OCI-LY1 (cell line): Measurements from ENCODE around the gene IGFBP2.

ENCODE experiments used
- H2AFZ ChIP-seq: fragments of 200-600 bp; sonication (generic), shearing (Covaris generic); 2 replicates; pipeline ENCODE4 v1.6.0; 2014; ENCODE audit warnings: antibody characterized with exemption, mild to moderate bottlenecking, low read length
- H3F3A ChIP-seq: fragments of 200-600 bp; sonication (generic), shearing (Covaris generic); 2 replicates; pipeline ENCODE4 v1.6.0; 2014; ENCODE audit warnings: mild to moderate bottlenecking, antibody characterized with exemption, low read length, moderate library complexity; ENCODE audit not compliant: insufficient read depth
- H3K27ac ChIP-seq: fragments of 200-600 bp; sonication (generic); 2 replicates; pipeline ENCODE4 v1.5.1; 2014; ENCODE audit warnings: low read length, mixed run types, mild to moderate bottlenecking, low read depth; ENCODE audit not compliant: poor library complexity, severe bottlenecking
- H3K27me3 ChIP-seq: fragments of 200-600 bp; sonication (generic); 2 replicates; pipeline ENCODE4 v1.6.0; 2014; ENCODE audit warnings: antibody characterized with exemption, mild to moderate bottlenecking, low read length, moderate library complexity; ENCODE audit not compliant: insufficient read depth
- H3K36me3 ChIP-seq: fragments of 200-600 bp; sonication (generic); 2 replicates; pipeline ENCODE4 v1.6.1; 2014; ENCODE audit warnings: mild to moderate bottlenecking, antibody characterized with exemption, low read length, moderate library complexity, mixed read lengths; ENCODE audit not compliant: insufficient read depth
- H3K4me1 ChIP-seq: fragments of 200-600 bp; sonication (generic); 2 replicates; pipeline ENCODE4 v1.5.1; 2014; ENCODE audit warnings: mild to moderate bottlenecking, low read length, moderate library complexity; ENCODE audit not compliant: insufficient read depth, severe bottlenecking
- H3K4me2 ChIP-seq: fragments of 200-600 bp; sonication (generic), shearing (Covaris generic); 2 replicates; pipeline ENCODE4 v1.6.1; 2014; ENCODE audit warnings: low read length
- H3K4me3 ChIP-seq: fragments of 200-600 bp; sonication (generic); 2 replicates; pipeline ENCODE4 v1.5.1; 2014; ENCODE audit warnings: low read length, low read depth, mild to moderate bottlenecking, mixed read lengths; ENCODE audit not compliant: poor library complexity, severe bottlenecking
- H3K79me2 ChIP-seq: fragments of 200-600 bp; shearing (Covaris generic); 2 replicates; pipeline ENCODE4 v1.6.1; 2016; ENCODE audit warnings: mixed run types, low read length, mixed read lengths; ENCODE audit not compliant: insufficient read depth
- H3K9ac ChIP-seq: fragments of 200-600 bp; sonication (generic), shearing (Covaris generic); 2 replicates; pipeline ENCODE4 v1.6.1; 2014; ENCODE audit warnings: mild to moderate bottlenecking, low read length, mixed read lengths
- H3K9me2 ChIP-seq: fragments of 200-600 bp; sonication (generic), shearing (Covaris generic); 2 replicates; pipeline ENCODE4 v1.6.1; 2014; ENCODE audit warnings: low read depth, mild to moderate bottlenecking, low read length, mixed read lengths
- H3K9me3 ChIP-seq: fragments of 200-600 bp; shearing (Covaris generic); 2 replicates; pipeline ENCODE4 v1.6.1; 2014; ENCODE audit warnings: low read length, mixed read lengths
- H4K20me1 ChIP-seq: fragments of 200-600 bp; sonication (generic), shearing (Covaris generic); 2 replicates; pipeline ENCODE4 v1.6.0; 2016; ENCODE audit warnings: mild to moderate bottlenecking, low read length; ENCODE audit not compliant: insufficient read depth
- EZH2 ChIP-seq: fragments of 200-600 bp; sonication (generic), shearing (Covaris generic); IDR thresholded peaks from 2 replicates; pipeline ENCODE4 v1.8.0; 2017; ENCODE audit warnings: borderline replicate concordance, mixed run types, mild to moderate bottlenecking, antibody characterized with exemption, low read length, moderate library complexity, mixed read lengths
- TF ChIP-seq, protein P1 (sequence below): fragments of 200-600 bp; sonication (generic), shearing (Covaris generic); IDR thresholded peaks from 2 replicates; pipeline ENCODE4 v1.5.1; 2017; ENCODE audit warnings: mild to moderate bottlenecking, antibody characterized with exemption, low read length, moderate library complexity, mixed read lengths

Gene IGFBP2

DNA sequence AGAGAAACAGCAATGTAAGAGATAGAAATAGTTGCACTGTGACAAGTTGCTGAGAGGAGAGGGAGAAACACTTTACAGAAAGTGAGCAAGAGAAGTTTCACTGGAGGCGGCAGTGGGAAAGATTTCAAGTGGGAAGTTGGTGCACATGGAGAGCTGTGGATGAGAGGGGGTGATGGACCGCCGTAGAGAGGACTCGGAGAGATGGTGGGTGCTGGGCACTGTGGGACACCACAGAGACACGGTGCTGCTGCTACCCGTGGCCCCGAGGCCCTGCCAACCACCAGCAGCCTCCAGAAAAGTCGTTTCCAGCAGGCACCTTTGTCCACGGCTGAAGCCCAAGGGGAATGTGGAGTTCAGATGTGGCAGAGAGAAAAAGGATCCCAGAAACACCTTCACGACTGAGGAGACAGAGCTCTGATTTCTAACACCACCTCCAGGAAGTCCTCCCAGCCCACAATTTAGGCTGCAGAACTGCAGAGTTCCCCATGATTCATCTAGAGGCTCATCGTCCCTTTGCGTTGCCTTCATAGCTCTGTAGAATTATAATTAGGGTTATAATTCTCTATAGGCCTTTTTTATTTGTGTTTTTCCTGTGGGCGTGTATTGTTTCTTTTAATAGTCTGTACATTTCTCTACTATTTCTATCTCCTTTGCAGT lies 15.9 kb upstream of the IGFBP2 start:
- H3K9me2 ChIP-seq = no peaks in the 10 kb centered on the region
- TF ChIP-seq, protein P1, sequence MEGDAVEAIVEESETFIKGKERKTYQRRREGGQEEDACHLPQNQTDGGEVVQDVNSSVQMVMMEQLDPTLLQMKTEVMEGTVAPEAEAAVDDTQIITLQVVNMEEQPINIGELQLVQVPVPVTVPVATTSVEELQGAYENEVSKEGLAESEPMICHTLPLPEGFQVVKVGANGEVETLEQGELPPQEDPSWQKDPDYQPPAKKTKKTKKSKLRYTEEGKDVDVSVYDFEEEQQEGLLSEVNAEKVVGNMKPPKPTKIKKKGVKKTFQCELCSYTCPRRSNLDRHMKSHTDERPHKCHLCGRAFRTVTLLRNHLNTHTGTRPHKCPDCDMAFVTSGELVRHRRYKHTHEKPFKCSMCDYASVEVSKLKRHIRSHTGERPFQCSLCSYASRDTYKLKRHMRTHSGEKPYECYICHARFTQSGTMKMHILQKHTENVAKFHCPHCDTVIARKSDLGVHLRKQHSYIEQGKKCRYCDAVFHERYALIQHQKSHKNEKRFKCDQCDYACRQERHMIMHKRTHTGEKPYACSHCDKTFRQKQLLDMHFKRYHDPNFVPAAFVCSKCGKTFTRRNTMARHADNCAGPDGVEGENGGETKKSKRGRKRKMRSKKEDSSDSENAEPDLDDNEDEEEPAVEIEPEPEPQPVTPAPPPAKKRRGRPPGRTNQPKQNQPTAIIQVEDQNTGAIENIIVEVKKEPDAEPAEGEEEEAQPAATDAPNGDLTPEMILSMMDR = no peak
- TF ChIP-seq EZH2 = no peak
- no peak overlapping the region for H3K9ac ChIP-seq
- H3K4me1 ChIP-seq = no peaks in the 10 kb centered on the region
- H3K27me3 ChIP-seq = no peaks in the 10 kb centered on the region; the same call in 1 of the 2 replicates
- H3K36me3 ChIP-seq = no peaks in the 10 kb centered on the region
- no peak overlapping the region for H3K4me2 ChIP-seq
- no peak overlapping the region for H3K4me3 ChIP-seq
- H4K20me1 ChIP-seq = no peaks in the 10 kb centered on the region
- no peak overlapping the region for H3K27ac ChIP-seq
- no peaks in the 10 kb centered on the region for H3F3A ChIP-seq
- no peak overlapping the region for H2AFZ ChIP-seq
- no peaks in the 10 kb centered on the region for H3K79me2 ChIP-seq
- no peaks in the 10 kb centered on the region for H3K9me3 ChIP-seq

DNA sequence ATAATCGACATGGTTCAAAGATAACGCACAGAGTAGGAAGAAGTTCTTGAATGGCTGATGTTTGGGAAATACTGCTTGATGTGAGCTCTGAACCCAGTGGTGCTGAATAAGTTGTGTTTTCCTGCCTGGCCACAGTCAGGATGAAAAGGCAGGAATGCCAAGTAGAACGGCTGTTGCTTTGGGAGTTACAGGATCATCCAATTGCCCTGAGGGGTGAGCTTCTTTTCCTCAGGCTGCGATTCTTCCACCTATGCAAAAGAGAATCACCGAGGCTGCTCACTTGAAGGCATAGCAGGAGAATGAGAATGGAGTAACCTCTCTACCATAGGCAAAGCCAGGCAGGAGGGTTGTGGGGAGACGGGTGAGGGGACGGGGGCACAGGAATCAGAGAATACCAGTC lies 14.4 kb upstream of the IGFBP2 start:
- TF ChIP-seq EZH2 = no peak
- TF ChIP-seq, protein P1 = no peak
- Histone ChIP-seq H3K79me2 (no peaks in the 10 kb centered on the region), H3K9ac (no peak overlapping the region), H3K4me1 (peaks cover 3% of the 10 kb centered on the region), H3K36me3 (no peaks in the 10 kb centered on the region), H3K27me3 (no peaks in the 10 kb centered on the region; the same call in 1 of the 2 replicates), H2AFZ (no peak overlapping the region), H3K27ac (no peak overlapping the region), H3K9me3 (no peaks in the 10 kb centered on the region), H3K4me3 (no peak overlapping the region), H3F3A (no peaks in the 10 kb centered on the region), H3K4me2 (no peak overlapping the region), H3K9me2 (no peaks in the 10 kb centered on the region), H4K20me1 (no peaks in the 10 kb centered on the region)

DNA sequence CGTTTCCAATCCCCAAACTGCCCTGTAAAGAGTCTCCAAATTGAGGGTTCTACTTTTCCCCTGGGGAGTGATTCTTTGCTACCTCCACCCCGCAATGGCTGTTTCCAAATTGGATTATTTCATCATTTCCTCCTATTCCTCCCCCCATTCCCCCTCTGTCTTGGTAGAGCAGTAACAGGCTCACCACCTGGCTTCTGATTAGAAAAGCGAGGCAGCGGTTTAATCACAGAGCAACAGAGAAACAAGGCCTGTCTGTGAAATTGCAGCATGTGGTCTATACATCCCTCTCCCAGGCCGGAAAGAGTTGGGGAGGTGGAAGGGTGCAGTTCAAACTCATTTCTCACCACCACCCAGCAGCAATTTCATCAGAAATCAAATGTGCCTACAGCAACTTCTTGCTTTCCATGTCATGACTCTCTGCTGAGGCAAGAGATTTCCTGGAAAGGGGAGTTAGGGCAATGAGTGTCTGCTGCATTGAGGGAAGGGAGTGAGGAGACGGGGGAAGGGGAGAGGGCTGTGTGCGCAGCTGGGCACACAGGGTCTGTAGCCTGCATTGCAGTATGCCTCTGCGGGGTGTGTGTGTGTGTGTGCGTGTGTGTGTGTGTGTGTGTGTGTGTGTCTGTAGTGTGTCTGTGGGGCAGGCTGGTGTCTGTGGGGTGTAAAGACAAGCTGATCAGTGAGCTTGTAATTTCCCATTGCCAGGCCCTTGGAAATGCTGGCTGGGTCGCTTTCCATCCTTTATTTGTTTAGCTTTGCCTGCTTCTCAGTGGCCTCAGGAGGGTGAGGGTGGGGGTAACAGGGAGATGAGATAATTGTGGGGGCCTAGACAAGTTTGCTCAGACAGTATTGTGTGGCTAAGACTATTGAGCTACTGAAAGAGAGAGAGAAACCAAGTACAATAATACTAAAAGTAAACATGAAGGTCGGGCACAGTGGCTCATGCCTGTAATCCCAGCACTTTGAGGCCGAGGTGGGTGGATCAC lies 13.5 kb upstream of the IGFBP2 start:
- Histone ChIP-seq H3K27ac (no peak overlapping the region), H3K9me2 (no peaks in the 10 kb centered on the region), H3K27me3 (no peaks in the 10 kb centered on the region; the same call in 1 of the 2 replicates), H3K4me1 (peaks cover 3% of the 10 kb centered on the region), H2AFZ (no peak overlapping the region), H3K36me3 (no peaks in the 10 kb centered on the region), H3K4me3 (no peak overlapping the region), H3K9me3 (no peaks in the 10 kb centered on the region), H3K4me2 (no peak overlapping the region), H3F3A (no peaks in the 10 kb centered on the region), H3K9ac (no peak overlapping the region), H4K20me1 (no peaks in the 10 kb centered on the region), H3K79me2 (no peaks in the 10 kb centered on the region)
- TF ChIP-seq, protein P1 = no peak
- no peak for TF ChIP-seq EZH2
